Fibroblast of skin of abdomen (primary cell): ENCODE results near the gene ITGA1.
"Not testable (repeated sequence)": the region's sequence is repeated elsewhere in the genome, so short reads cannot be mapped to it uniquely, and the experiment has no call there.

Source experiments
- DNase-seq: peaks from one replicate; pipeline ENCODE4 v3.0.0-alpha.2; 2013

ITGA1 gene

DNA sequence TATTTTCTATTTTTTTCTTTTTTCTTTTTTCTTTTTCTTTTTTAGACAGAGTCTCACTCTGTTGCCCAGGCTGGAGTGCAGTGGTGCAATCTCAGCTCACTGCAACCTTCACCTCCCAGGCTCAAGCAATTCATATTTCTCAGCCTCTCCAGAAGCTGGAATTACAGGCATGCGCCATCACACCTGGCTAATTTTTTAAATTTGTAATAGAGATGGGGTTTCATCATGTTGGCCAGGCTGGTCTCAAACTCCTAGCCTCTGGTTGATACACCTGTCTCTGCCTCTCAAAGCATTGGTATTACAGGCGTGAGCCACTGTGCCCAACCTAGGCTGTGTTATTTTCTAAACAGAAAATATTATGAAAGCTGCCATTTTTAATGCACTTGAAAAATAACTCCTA lies 78.3 kb downstream of the ITGA1 start:
- not testable (repeated sequence) for DNase-seq

DNA sequence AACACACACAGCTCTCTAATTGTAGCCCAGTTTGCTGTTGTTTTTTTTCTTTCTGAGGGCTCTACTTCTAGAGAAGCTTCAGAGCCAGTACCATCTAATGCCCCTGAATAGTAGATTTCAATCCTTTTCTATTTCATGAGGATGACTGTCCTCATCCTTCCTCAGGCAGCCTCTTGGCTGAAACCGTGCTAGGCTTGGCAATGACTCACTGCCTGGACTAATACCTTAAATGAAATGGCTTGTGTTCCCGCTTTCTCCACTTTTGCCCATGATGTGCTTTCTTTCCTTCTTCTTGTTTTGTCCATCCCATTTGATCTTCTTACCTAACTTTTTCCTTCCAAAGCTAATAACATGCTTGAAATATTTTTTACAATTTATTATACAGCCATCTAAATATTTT lies 80.1 kb downstream of the ITGA1 start:
- peak; percentile 29 for DNase-seq

DNA sequence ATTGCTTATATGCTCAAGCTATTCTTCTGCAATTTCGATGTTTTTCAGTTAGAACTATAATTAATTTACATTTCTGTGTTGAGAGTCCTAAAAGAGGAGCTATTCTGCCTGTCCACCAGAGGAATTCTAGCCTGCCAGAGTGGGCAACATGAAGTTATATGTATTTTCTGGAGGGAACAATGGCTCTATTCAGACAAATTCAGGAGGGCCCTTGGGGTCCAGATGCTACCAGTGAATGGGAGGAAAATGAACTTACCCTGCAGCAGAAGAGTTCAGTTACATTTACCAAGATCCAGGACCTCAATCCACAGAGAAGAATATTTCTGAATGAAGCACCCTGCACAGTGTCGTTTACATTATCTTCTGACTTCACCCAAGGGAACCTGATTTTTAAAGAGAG lies 80.7 kb downstream of the ITGA1 start:
- no peak for DNase-seq

DNA sequence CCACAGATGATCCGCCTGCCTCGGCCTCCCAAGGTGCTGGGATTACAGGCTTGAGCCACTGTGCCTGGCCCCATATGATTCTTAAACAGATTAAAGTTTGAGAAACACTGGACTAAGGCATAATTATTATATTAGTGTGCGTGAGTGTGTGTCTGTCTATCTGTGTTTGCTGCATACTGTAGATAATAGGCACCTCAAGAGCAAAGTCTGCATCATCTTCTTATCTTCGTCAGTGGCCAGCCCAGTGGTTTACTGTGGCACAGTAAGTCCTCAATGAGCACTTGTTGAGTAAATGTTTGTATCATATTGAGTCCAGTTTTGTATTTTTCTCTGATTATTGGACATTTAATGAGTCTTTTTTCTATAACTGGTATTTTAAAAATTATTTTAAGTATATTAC lies 81.7 kb downstream of the ITGA1 start:
- DNase-seq: no peak

DNA sequence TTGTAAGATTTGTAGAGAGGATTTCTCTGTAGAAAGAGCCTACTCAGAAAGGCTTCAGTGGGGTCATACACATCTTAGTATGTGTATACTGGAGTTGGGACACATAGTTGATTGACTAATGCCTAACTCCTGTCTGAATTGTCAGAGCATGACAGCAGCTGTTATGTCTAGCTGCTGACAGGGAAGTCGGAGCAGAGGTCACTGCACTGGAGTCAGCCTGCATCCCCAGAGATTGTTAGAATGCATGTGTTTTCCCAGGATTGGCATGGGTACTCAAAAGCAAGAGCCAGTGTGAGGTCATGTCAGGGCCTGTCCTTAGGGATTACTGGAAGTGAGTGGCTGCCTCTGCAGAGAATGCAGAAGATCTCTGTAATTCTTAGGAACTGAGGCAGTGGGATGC lies 82.7 kb downstream of the ITGA1 start:
- DNase-seq: peak; percentile 38

DNA sequence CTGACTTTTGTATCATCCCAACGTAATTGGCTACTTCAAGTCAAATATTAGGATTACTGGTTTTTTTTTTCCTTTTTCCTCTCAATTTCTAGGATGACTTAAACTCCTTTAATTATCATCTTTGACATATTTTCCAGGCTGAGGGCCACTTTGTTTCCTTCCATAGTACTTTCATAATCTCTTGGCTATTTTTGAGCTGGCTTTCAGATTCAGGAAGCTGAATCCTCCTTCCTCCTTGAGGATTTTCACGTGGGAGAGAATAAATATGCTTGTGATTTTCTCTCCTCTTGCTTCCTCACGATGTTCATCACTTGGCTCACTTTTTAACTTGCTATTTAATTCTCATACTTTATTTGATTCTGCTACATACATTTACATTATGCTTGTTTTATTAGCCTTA lies 88.1 kb downstream of the ITGA1 start:
- DNase-seq: no peak

DNA sequence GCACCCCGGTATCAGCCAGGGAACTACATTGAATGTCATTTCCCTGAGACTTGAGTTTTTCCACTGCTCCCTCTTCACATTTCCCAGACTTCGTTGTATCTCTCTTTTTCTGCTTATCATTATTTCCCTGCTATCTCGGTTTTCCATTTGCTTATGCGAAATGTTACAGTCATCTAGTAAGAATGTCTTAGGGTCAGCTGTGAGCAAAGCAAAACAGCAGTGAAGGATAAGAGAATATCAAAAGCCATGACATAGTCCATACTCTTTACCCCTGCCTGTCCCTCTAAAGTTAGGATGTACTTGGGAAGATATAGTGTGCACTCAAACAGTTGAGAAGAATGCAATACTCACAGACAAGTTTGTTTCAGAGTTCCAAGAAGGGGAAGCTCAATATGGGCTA lies 88.7 kb downstream of the ITGA1 start:
- no peak for DNase-seq

DNA sequence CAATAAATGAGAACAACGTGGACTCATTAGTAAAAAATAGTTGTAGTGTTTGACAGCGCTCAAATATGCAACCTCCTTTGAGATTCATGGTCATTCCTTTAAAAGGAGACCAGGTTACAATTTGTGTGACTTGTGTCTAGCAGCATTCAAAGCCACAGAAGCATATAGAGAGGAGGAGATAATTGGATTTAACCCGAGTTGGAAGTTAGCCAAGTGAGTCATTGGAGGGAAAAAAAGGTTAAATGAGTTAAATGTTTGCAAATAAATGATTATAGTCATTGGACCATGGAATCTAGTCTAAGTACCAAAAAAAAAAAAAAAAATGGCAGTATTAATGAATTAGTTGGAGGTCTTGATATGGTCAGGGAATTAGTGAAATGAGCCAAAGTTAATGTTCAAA lies 90.9 kb downstream of the ITGA1 start:
- DNase-seq: peak; percentile 57

DNA sequence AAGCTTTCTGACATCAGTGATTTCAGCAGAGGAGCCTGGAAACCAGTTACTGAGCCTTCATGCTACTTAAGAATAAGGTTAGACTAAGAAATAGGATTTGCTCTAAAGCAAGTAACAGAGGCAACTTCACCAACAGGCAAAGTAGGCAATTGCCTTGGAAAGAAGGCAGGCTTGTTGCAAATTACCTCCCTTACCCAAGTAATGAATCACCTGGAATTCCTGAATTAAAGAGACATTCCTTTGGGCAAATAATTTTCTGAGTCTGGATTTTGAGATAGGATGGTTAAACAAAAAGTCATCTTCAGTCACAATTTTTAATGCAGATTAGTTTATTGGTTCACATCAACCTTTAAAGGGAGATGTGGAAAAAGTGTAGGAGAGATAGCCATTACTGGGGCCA lies 92.8 kb downstream of the ITGA1 start:
- DNase-seq: no peak

DNA sequence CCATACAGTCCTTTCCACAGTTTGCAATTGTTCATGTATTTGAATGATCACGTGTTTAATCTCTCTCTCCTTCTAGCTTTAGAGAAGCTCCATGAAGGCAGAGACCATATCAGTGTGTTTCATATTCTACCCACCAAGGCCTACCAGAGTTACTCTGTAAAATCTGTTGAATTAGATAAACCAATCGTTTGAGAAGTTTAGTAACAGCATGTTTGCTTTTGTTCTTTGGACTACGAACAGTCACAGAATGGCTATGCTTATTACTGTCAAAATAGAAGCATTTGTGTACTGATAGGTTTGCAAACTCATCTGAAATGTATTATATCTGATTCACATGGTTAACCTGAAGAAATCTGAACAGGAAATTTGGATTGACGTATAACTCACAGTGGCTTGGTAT lies 93.8 kb downstream of the ITGA1 start:
- no peak for DNase-seq

DNA sequence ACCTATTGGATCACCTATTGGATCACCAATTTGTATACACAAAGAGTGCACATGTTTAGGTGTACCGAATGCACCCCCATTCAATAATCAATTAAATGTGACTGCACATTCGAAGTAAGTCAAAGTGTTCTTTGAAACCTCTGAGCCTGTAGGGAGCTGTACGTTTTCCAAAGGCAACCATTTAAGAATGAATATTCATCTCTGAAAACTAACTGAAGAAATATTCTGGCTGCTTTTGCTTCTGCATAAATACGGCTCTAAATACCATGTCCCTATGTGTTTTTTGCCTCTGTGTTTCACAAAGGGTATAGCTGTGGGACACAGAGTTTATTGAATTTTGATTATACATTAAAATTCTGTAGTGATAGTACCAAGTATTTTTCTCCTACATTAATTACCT lies 95.4 kb downstream of the ITGA1 start:
- no peak for DNase-seq

DNA sequence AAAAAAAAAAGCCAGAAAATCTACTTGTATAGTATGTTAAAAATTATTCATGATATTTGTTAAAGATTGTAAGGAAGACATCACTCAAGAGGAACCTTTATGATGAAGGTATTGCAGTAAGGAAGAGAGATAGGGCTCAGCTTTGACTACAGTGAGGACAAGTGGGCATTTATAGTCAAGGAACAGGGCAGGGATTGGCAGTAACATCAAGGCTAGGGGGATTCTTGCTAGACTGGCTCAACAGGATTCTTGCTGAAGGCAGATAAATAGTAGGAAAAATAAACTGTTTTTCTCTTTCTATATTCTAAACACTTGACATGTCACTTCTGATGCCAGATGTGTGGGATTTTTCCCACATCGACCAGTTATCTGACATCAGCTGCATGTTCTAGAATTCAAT lies 96.7 kb downstream of the ITGA1 start:
- DNase-seq: no peak

DNA sequence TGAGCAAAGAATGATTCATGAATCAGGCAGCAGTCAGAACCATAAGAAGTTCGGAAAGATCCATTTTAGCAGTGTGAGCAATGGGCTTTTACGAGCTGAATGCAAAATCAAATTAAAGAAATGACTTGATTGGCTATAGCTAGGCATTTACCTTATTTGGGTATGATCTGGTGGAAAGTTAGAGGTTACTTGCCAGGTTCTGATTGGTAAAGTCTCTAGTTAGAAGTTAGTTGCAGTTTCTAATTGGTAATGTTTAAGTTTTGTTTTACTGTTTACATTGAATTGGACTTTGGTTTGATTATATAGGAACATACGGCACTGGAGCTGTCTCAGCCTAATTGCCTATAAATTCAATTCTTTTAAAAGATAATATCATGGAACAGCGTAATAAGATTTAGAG lies 97.9 kb downstream of the ITGA1 start:
- no peak for DNase-seq

DNA sequence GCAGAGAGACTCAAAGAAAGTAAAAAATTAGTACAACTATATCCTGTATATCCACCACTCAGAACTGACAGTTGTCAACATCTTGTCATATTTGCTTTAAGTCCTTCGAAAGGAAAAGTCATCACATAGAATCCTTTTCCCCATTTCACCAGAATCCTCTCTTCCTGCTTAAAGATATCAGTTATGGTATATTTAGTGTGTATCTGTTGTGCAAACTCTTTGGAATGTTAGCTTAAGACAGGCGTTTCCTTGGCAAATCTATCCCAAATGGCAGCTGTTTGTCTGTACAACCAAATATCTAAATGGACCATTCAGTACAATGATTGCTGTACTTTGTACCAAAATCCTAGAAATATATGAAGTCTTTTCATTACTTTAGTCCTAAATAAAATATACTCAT lies 98.5 kb downstream of the ITGA1 start:
- no peak for DNase-seq

DNA sequence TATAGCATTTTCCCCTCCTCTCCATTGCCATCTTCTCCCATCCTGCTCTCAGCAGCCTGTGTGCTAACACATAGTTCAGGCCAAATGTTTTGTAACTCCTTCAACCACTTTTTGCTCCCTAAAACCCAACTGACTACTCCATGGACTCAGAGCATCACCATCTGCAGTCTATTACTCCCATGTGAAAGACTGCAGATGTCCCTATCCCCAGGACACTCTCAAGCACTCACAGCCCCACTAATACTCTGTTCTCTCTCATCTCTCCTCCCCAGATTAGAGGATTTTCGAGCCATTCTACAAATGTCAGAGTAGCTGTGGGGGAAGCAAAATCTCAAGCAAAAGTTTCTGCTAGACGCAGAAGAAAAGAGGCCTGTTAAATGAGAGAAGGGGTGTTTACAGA lies 99.3 kb downstream of the ITGA1 start:
- no peak for DNase-seq

DNA sequence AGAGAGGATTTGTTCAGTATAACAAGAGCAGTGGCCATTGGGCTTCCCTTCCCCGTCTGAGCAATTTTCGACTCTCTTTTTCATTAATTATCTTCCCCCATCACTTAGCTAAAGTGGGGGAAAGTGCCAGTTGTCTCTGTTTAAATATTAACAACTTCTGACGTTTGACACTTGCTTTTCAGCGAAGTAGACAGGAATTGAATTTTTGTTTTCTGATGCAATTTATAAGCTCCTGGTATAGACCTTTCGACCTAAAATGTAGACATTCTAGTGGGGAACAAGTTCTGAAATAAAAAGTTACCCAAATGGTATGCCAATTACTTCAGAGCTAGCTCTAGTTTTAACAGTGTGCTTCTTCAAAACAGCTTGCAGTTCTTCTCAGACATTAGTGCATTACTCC lies 100.6 kb downstream of the ITGA1 start:
- DNase-seq: no peak

DNA sequence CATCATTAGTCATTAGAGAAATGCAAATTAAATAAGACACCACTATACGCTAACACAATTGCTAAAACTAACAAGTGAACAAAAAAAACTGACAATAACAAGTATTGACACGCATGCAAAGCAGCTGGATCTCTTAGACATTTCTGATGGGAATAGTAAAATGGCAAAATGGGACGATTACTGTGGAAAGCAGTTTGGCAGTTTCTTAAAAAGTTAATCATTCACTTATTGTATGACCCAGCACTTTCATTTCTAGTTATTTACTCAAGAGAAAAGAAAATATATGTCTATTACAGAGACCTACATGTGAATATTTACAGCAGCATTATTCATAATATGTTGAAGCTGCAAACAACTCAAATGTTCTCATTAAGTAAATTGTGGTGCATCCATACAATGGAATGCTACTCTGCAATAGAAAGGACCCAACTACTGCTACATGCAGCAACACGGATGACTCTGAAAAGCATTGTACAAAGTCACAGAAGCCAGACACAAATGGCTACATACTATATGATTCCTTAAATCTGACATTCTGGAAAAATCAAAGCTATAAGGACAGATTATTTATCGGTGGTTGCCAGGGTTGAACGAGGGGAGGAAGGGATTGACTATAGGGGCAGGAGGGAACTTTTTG lies 104.6 kb downstream of the ITGA1 start:
- no peak for DNase-seq

DNA sequence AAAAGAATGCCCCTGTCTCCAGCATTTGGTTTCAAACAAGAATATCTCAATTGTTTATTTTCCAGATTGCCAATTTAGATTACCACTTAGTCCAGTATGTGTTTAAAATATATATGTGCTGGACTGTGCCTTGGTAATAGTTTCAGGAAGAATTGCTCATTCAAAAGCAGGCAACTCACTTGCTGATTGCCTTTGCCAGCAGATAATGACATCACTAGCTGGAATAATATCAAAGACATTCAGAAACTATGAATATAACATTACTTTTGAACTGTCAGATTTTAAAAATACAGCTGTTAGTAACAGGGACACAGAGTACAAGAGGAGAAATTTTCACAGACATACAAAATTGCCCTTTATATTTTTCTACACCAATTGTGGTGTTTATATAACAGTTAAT lies 105.4 kb downstream of the ITGA1 start:
- peak; percentile 68 for DNase-seq

DNA sequence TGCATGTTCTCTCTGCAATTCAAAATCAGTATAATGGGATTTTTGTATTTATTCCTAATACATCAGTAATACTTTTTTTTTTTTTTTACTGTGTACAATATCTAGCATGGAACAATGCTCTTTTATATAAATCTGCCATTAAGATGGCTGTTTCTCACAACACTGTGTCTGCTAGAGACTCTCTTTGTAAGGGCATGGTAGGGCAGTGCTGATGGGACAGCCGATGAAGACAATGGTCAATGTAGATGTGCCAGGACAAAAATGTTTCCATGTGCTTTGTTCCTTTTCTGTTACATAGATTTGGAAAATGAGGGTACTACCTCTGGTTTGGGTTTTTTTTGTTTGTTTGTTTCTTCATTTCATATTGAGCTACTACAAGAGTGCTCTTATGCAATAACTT lies 106.1 kb downstream of the ITGA1 start:
- no peak for DNase-seq

DNA sequence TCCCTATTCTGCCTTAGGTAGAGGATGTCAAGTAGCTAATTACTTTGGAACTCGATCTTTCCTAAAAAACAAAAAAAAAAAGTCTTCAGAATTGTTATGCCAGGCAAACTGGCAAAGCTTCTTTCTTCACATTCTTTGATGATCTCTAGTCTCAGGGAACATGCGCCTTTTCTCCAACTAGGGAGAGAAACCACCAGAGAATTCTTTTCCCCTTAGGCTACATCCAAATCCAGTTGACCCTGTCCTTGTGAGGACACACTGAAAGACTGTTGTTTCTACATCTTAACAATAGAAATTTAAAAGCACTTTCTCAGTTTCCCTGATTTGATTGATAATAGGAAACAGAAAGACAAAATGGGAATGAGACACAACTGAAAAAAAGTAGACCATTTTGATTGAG lies 106.7 kb downstream of the ITGA1 start:
- no peak for DNase-seq

DNA sequence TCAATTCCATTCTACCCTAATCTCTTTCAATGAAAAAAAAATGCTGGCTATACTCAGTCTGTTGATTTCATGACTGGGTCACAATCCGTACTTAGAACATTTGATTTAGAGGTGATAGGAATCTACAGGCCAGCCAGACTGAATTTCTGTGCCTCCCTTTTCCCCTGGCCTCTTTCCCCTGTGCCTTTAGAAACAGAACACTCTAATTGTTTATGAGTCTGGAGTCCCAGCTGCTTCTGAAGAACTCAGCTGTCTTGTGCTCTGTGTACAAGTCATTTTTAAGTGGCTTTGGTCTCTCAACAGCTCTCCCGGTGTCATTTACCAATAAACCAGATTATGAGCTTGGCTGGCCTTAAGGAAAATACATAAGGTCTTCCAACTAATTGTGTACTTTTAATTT lies 107.4 kb downstream of the ITGA1 start:
- no peak for DNase-seq

DNA sequence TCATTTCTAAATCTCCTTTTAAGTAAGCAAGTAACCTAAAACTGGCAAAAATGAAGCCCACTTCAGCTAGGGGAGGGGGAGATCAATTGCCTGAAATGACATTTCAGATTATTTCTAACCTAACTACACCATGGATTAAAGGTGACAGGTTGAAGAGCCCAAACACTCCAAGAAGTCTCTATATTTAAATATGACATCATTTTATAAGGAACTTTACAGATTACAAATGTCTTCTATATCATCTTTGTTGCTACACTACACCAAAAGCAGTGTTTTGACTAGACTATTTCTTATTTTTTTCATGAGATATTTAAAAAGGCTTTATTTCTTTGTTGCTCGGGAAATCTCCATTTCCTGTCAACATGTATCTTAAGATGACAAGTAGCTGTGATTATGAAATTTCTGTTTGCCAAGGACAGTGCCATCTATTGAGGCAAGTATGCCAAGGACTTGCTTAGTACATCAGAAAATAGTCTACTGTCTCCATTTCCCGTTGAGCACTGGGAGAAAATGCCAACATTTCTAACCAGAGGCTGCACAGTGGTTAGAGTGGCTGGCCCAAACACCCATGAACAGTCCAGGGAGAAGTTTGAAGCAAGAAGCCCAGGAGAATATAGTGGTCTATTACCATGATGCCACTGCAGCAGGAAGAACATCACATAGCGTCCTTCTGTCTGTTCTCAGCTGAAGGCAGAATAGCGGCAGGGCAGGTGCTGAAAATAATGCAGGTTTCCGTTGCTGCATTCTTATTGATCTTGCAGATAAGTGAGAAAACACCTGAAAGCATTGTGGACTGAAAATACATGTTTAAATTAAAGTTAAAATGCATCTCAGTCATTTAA lies 108.1 kb downstream of the ITGA1 start:
- no peak for DNase-seq

DNA sequence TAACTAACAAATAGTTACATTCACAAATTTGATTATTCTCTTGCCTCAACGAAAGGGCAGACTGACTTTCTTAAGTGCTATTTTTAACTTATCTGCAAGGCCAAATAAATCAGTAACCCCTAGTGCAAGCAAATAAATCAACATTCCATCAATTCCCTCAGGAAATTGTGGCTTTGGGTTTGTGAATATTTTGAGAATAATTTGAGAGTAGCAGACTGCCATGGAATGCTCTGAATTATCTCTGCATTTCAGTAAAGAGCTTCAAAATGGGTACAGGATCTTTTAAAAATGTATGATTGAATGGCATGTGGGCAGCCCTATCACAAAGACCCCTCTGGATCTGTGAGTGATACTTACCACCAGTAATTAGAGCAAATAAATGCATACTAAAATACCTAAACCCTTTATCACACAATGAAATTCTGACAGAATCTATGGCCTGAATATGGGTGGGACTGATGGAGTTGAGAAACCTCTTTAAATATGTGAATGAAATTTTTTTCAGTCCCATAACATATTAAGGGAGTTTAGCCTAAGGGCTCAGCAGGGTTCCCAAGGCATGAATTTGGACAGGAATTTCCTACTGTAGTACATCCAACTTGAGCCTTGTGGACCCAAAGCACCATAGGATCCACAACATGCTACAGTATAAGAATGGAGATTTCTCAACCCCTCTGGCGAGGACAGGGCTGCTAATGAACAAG lies 109.0 kb downstream of the ITGA1 start:
- peak; percentile 86 for DNase-seq

DNA sequence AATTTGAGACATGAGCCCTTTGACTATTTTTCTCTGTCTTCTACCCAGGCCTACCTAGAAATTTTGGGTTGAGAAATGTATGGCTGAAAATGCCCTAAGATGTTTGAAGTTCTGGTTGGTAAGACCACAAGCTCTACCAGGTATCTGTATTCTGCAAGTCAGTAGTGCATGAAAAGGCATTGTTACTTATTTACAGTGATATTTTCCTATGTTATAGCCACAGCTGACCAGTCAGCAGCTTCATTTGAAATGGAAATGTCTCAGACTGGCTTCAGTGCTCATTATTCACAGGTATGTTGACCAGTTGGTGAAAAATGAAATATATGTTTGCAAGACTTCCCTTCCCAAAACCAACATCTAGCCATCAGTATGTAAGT lies 109.5 kb downstream of the ITGA1 start:
- no peak for DNase-seq
